Activated naive CD4-positive, alpha-beta T cell treated with anti-CD3 and anti-CD28 coated beads, Interleukin-2, amount 50 U/mL, for 72 hours (primary cell): ENCODE results near the gene GABRR3. TPM values are rescaled to one million over a fixed set of nuclear protein-coding genes. Genes with fewer than 3 reads are reported as not detected.
"Not testable (repeated sequence)": the region's sequence is repeated elsewhere in the genome, so short reads cannot be mapped to it uniquely, and the experiment has no call there.

Experiments used
- ATAC-seq, 2 donors: fragments of 150-1000 bp; cut with Tn5 transposase; 2 replicates each; pipeline ENCODE4 v1.10.0; 2021; ENCODE audit warnings: mild to moderate bottlenecking in 2 of 2, moderate library complexity in 2 of 2
- DNase-seq, 2 donors: peaks; one replicate each; pipeline ENCODE4 v3.0.0; 2021 to 2022; ENCODE audit warnings: low spot score in 2 of 2
- H3K27ac Mint-ChIP-seq, 2 donors: one replicate each; pipeline ENCODE4 v1.8.0; 2022; ENCODE audit warnings: mild to moderate bottlenecking in 2 of 2, mixed read lengths in 2 of 2
- H3K36me3 Mint-ChIP-seq, 2 donors: one replicate each; pipeline ENCODE4 v1.8.0; 2022; ENCODE audit warnings: mixed read lengths in 2 of 2
- H3K9me3 Mint-ChIP-seq, 2 donors: one replicate each; pipeline ENCODE4 v1.8.0; 2022; ENCODE audit warnings: mixed read lengths in 2 of 2
- total RNA-seq, 2 donors: library from RNA; stranded (reverse); gene quantifications; one replicate each; pipeline ENCODE4 v1.2.3, GENCODE V29; 2022

GABRR3 gene
- total RNA-seq, 2 donors from 2014 or later = not detected

- DNase-seq = no peak
- Mint-ChIP-seq H3K27ac (no peak overlapping the region), H3K36me3 (no peaks in the 10 kb centered on the region), H3K9me3 (no peaks in the 10 kb centered on the region)
- ATAC-seq = no peak
Observed at GRCh38 chr3:98027085-98027446, 8.0 kb downstream of the GABRR3 start.

- no peak for ATAC-seq
- Mint-ChIP-seq H3K9me3 (no peaks in the 10 kb centered on the region), H3K27ac (no peak overlapping the region), H3K36me3 (no peaks in the 10 kb centered on the region)
- DNase-seq = no peak
Observed at GRCh38 chr3:98026425-98027084, 8.6 kb downstream of the GABRR3 start.

GRCh38 chr3:98025392-98025945 is 9.6 kb downstream of the GABRR3 start:
- Mint-ChIP-seq H3K27ac (no peak overlapping the region), H3K36me3 (no peaks in the 10 kb centered on the region), H3K9me3 (no peaks in the 10 kb centered on the region)
- DNase-seq (no peak), ATAC-seq (no peak)

- H3K9me3 Mint-ChIP-seq = no peaks in the 10 kb centered on the region
- DNase-seq = peak; percentile 73 to 99
- no peak overlapping the region for H3K27ac Mint-ChIP-seq
Observed at GRCh38 chr3:98022978-98023820, 11.9 kb downstream of the GABRR3 start.

GRCh38 chr3:98021830-98022560 is 13.1 kb downstream of the GABRR3 start:
- DNase-seq (no peak), ATAC-seq (peak in 1 of 2 donors; percentile 40)
- Mint-ChIP-seq H3K36me3 (no peaks in the 10 kb centered on the region), H3K9me3 (no peaks in the 10 kb centered on the region), H3K27ac (no peak overlapping the region)

More at GRCh38 chr3:98022978-98023820, 11.9 kb downstream of the GABRR3 start:
- ATAC-seq = peak; percentile 76 to 89
- no peaks in the 10 kb centered on the region for H3K36me3 Mint-ChIP-seq

GRCh38 chr3:98020412-98020811 is 14.7 kb downstream of the GABRR3 start:
- Mint-ChIP-seq H3K27ac (no peak overlapping the region), H3K36me3 (no peaks in the 10 kb centered on the region), H3K9me3 (no peaks in the 10 kb centered on the region)
- ATAC-seq (no peak), DNase-seq (no peak)

- no peaks in the 10 kb centered on the region for H3K9me3 Mint-ChIP-seq
- H3K27ac Mint-ChIP-seq = no peak overlapping the region
- DNase-seq = no peak
- H3K36me3 Mint-ChIP-seq = no peaks in the 10 kb centered on the region
- ATAC-seq = no peak
Observed at GRCh38 chr3:98018301-98018700, 16.8 kb downstream of the GABRR3 start.

GRCh38 chr3:98014268-98014585 is 20.9 kb downstream of the GABRR3 start:
- no peaks in the 10 kb centered on the region for H3K36me3 Mint-ChIP-seq
- no peaks in the 10 kb centered on the region for H3K9me3 Mint-ChIP-seq
- no peak overlapping the region for H3K27ac Mint-ChIP-seq
- no peak for DNase-seq
- no peak for ATAC-seq

- no peaks in the 10 kb centered on the region for H3K36me3 Mint-ChIP-seq
- DNase-seq (no peak), ATAC-seq (no peak)
- no peak overlapping the region for H3K27ac Mint-ChIP-seq
- no peaks in the 10 kb centered on the region for H3K9me3 Mint-ChIP-seq
Observed at GRCh38 chr3:98013411-98014267, 21.5 kb downstream of the GABRR3 start.

GRCh38 chr3:98012979-98013378 is 22.1 kb downstream of the GABRR3 start:
- no peak for DNase-seq
- Mint-ChIP-seq H3K9me3 (no peaks in the 10 kb centered on the region), H3K36me3 (no peaks in the 10 kb centered on the region), H3K27ac (no peak overlapping the region)
- no peak for ATAC-seq

GRCh38 chr3:98010883-98011449 is 24.1 kb downstream of the GABRR3 start:
- not testable (repeated sequence) for ATAC-seq, DNase-seq, H3K36me3 Mint-ChIP-seq, H3K27ac Mint-ChIP-seq, H3K9me3 Mint-ChIP-seq

- DNase-seq = no peak
- H3K9me3 Mint-ChIP-seq = peaks cover 0 to 4% of the 10 kb centered on the region in 2 donors
- H3K27ac Mint-ChIP-seq = no peak overlapping the region
- no peak for ATAC-seq
- H3K36me3 Mint-ChIP-seq = no peaks in the 10 kb centered on the region
Observed at GRCh38 chr3:98010194-98010882, 24.8 kb downstream of the GABRR3 start.

GRCh38 chr3:98008855-98009254 is 26.3 kb downstream of the GABRR3 start:
- no peak for DNase-seq
- Mint-ChIP-seq H3K36me3 (no peaks in the 10 kb centered on the region), H3K27ac (no peak overlapping the region), H3K9me3 (peaks cover 0 to 4% of the 10 kb centered on the region in 2 donors)
- ATAC-seq = no peak

- no peak for ATAC-seq
- no peaks in the 10 kb centered on the region for H3K36me3 Mint-ChIP-seq
- no peak for DNase-seq
- no peak overlapping the region for H3K27ac Mint-ChIP-seq
- H3K9me3 Mint-ChIP-seq = peaks cover 0 to 4% of the 10 kb centered on the region in 2 donors
Observed at GRCh38 chr3:98005438-98005837, 29.7 kb downstream of the GABRR3 start.

GRCh38 chr3:98004721-98005120 is 30.4 kb downstream of the GABRR3 start:
- H3K9me3 Mint-ChIP-seq = peaks cover 0 to 4% of the 10 kb centered on the region in 2 donors
- DNase-seq (no peak), ATAC-seq (no peak)
- no peak overlapping the region for H3K27ac Mint-ChIP-seq
- no peaks in the 10 kb centered on the region for H3K36me3 Mint-ChIP-seq
